ENCODE results near the gene CCDC91. TPM values are rescaled to one million over a fixed set of nuclear protein-coding genes. Genes with fewer than 3 reads are reported as not detected.

The CCDC91 gene
- polyA plus RNA-seq, 2 of the 4 experiments (the other 2 are of a cell fraction) = 26.0 to 48.1 TPM

- no peak for TF ChIP-seq REST (IDR thresholded peaks at IDR 0.05)
- TF ChIP-seq USF2 (IDR thresholded peaks at IDR 0.05) = no peak
- TF ChIP-seq TFCP2L1 (CRISPR knock-in tag; IDR thresholded peaks at IDR 0.05) = peak; percentile 7; the same call in 1 of the 2 replicates
- no peak for TF ChIP-seq ZFP36 (IDR thresholded peaks at IDR 0.05; ENCODE audit: borderline replicate concordance, partially characterized antibody)
- TF ChIP-seq HDAC2 (IDR thresholded peaks at IDR 0.05) = no peak
- no peak for TF ChIP-seq ATOH8 (CRISPR knock-in tag; IDR thresholded peaks at IDR 0.05; ENCODE audit: low read depth)
- TF ChIP-seq MAX (IDR thresholded peaks at IDR 0.05) = no peak
- TF ChIP-seq CHD4 (IDR thresholded peaks at IDR 0.05; ENCODE audit: borderline replicate concordance) = no peak
- TF ChIP-seq SMC3 (IDR thresholded peaks at IDR 0.05) = peak; percentile 21; the same call in 1 of the 3 replicates
- no peak for TF ChIP-seq HMGXB4 (CRISPR knock-in tag; IDR thresholded peaks at IDR 0.05; ENCODE audit: borderline replicate concordance)
- TF ChIP-seq MYC (IDR thresholded peaks at IDR 0.05; ENCODE audit: borderline replicate concordance, low read length) = no peak
These were observed 1.1 kb downstream of the CCDC91 start (continued) for GRCh38 chr12:28191051-28192048.

- Histone ChIP-seq H3K27ac (no peak overlapping the region), H3K4me1 (peaks cover 9% of the 10 kb centered on the region), H3K4me3 (no peak overlapping the region; the same call in 2 of the 3 replicates), H3K9me3 (no peaks in the 10 kb centered on the region), H3K4me2 (peak overlapping the region; percentile 76)
- FAIRE-seq (no peak), DNase-seq (ENCODE audit: low read depth in 1 of 2, low spot score in 1 of 2) (no peak), ATAC-seq (no peak)
- WGBS (ENCODE audit: missing lambda C conversion rate) = 51% methylated on average over 2 of the region's 2 CpGs
- ChIA-PET CTCF (interaction anchor here (0.7 to 1.7 kb wide), 5 partner anchors 19 to 680 kb away, joined by 3 to 4 read pairs (median 3); no protein-coding TSS in a partner anchor), POLR2A (interaction anchor here (2.5 kb wide), 1 partner anchor 222 kb away, joined by 48 read pairs; no protein-coding TSS in a partner anchor)
- TF ChIP-seq HOXB13 (CRISPR knock-in tag; IDR thresholded peaks at IDR 0.05; ENCODE audit: low read depth) (no peak), NPAS2 (CRISPR knock-in tag; IDR thresholded peaks at IDR 0.05; ENCODE audit: borderline replicate concordance) (no peak), CBX8 (IDR thresholded peaks at IDR 0.05) (no peak), GATA3 (IDR thresholded peaks at IDR 0.05; ENCODE audit: borderline replicate concordance) (no peak), CTCF (IDR thresholded peaks at IDR 0.05) (no peak), FOXS1 (CRISPR knock-in tag; IDR thresholded peaks at IDR 0.05) (no peak), PHF8 (IDR thresholded peaks at IDR 0.05; ENCODE audit: borderline replicate concordance, low read depth) (no peak), FOSB (CRISPR knock-in tag; IDR thresholded peaks at IDR 0.05) (no peak), RCOR1 (IDR thresholded peaks at IDR 0.05; ENCODE audit: low read depth, low read length) (no peak), USF2 (IDR thresholded peaks at IDR 0.05) (no peak), RFX5 (IDR thresholded peaks at IDR 0.05) (no peak), PBX3 (IDR thresholded peaks at IDR 0.05) (no peak), FOSL2 (IDR thresholded peaks at IDR 0.05) (no peak), FOSL2 (CRISPR knock-in tag; IDR thresholded peaks at IDR 0.05) (no peak), POLR2AphosphoS2 (conservative IDR thresholded peaks at IDR 0.05; ENCODE audit: low read length) (no peak)
These were observed 1.9 kb downstream of the CCDC91 start for GRCh38 chr12:28192125-28192524.

Data from A549 (cell line).